K562 (cell line): ENCODE measurements around the gene LRRC8A. TPM values are rescaled to one million over a fixed set of nuclear protein-coding genes. Genes with fewer than 3 reads are reported as not detected.

Source experiments
- ARHGAP35 ChIP-seq: fragments of 450-650 bp; IDR thresholded peaks from 2 replicates; pipeline ENCODE4 v1.6.1; 2018; ENCODE audit not compliant: partially characterized antibody
- CAMTA2 ChIP-seq: fragments of 250-450 bp; sonication (Bioruptor Pico); conservative IDR thresholded peaks from 2 replicates; pipeline ENCODE4 v1.5.1; 2022
- CLOCK ChIP-seq: fragments of 250-450 bp; sonication (Bioruptor Pico); IDR thresholded peaks from 2 replicates; pipeline ENCODE4 v1.4.0; 2020; ENCODE audit warnings: mild to moderate bottlenecking, moderate library complexity, borderline replicate concordance
- DDX20 ChIP-seq: fragments of 450-650 bp; IDR thresholded peaks from 2 replicates; pipeline ENCODE4 v1.6.1; 2016; ENCODE audit warnings: missing genetic modification characterization, low read depth, mild to moderate bottlenecking, missing compliant biosample characterization, moderate library complexity
- FOS ChIP-seq: IDR thresholded peaks from 3 replicates; pipeline ENCODE4 v1.6.1; 2011; ENCODE audit not compliant: insufficient read length; ENCODE audit errors: extremely low read depth
- GATAD2B ChIP-seq: fragments of 450-650 bp; IDR thresholded peaks from 2 replicates; pipeline ENCODE4 v1.6.1; 2017; ENCODE audit warnings: mild to moderate bottlenecking, borderline replicate concordance
- HMG20B ChIP-seq: fragments of 250-450 bp; sonication (Bioruptor Pico); IDR thresholded peaks from 2 replicates; pipeline ENCODE4 v1.5.0; 2021; ENCODE audit warnings: mild to moderate bottlenecking
- IFI16 ChIP-seq: fragments of 250-450 bp; sonication (Bioruptor Pico); IDR thresholded peaks from 2 replicates; pipeline ENCODE4 v2.1.2; 2022; ENCODE audit warnings: mild to moderate bottlenecking, inconsistent platforms
- IRF1 ChIP-seq: sonication (generic); formaldehyde crosslinking; IDR thresholded peaks from 2 replicates; pipeline ENCODE4 v1.8.0; 2022; ENCODE audit warnings: missing genetic modification reagents, mild to moderate bottlenecking, borderline replicate concordance
- MCM3 ChIP-seq: fragments of 450-650 bp; IDR thresholded peaks from 2 replicates; pipeline ENCODE4 v1.6.1; 2016
- MXI1 ChIP-seq: IDR thresholded peaks from 2 replicates; pipeline ENCODE4 v1.6.1; 2011; ENCODE audit warnings: low read depth, mild to moderate bottlenecking, improper control_type of control experiment, low read length
- POLR3A ChIP-seq: IDR thresholded peaks from 2 replicates; pipeline ENCODE4 v1.6.1; 2011; ENCODE audit warnings: borderline replicate concordance, mild to moderate bottlenecking, moderate library complexity; ENCODE audit not compliant: insufficient read length, insufficient read depth; ENCODE audit errors: extremely low read depth
- SMARCA5 ChIP-seq: fragments of 450-650 bp; IDR thresholded peaks from 2 replicates; pipeline ENCODE4 v1.6.1; 2016
- SMC3 ChIP-seq: conservative IDR thresholded peaks from 2 replicates; pipeline ENCODE4 v1.6.1; 2011; ENCODE audit warnings: low read depth, low read length, improper control_type of control experiment; ENCODE audit not compliant: insufficient read depth
- THRA ChIP-seq: fragments of 450-650 bp; IDR thresholded peaks from 2 replicates; pipeline ENCODE4 v1.6.1; 2017; ENCODE audit warnings: mild to moderate bottlenecking, moderate library complexity
- ZBTB26 ChIP-seq: fragments of 450-650 bp; formaldehyde crosslinking; IDR thresholded peaks from 2 replicates; pipeline ENCODE4 v1.4.0; 2022; ENCODE audit warnings: missing genetic modification characterization
- ZBTB33 ChIP-seq: sonication (generic); formaldehyde crosslinking; IDR thresholded peaks from 2 replicates; pipeline ENCODE4 v1.8.1; 2023; ENCODE audit warnings: mild to moderate bottlenecking, missing genetic modification reagents
- ZNF133 ChIP-seq: fragments of 250-450 bp; sonication (Bioruptor Pico); IDR thresholded peaks from 2 replicates; pipeline ENCODE4 v1.4.0; 2020; ENCODE audit warnings: mild to moderate bottlenecking
- ZNF134 ChIP-seq: fragments of 250-450 bp; sonication (Bioruptor Pico); conservative IDR thresholded peaks from 2 replicates; pipeline ENCODE4 v1.4.0; 2020
- ZNF143 ChIP-seq: sonication (generic); formaldehyde crosslinking; IDR thresholded peaks from 2 replicates; pipeline ENCODE4 v1.9.0; 2022; ENCODE audit warnings: mild to moderate bottlenecking, missing genetic modification reagents
- ZNF695 ChIP-seq: fragments of 450-650 bp; formaldehyde crosslinking; IDR thresholded peaks from 2 replicates; pipeline ENCODE4 v1.4.0; 2020; ENCODE audit warnings: mild to moderate bottlenecking, moderate library complexity
- polyA plus RNA-seq, 8 experiments: library from polyadenylated mRNA; depleted of rRNA in 4 of 8; stranded (reverse) in 5 of 8; unstranded in 3 of 8; fragments of >200 nt; fragmentation: Nextera tagmentation in 2 of 8; fragmentation: Illumina TruSeq in 1 of 8; extraction: Ambion mirVana in 2 of 8; extraction: Trizol in 1 of 8; gene quantifications; 2 replicates each; pipeline versions ENCODE4 v1.2.1 to v1.2.3, GENCODE V29; 2011 to 2014; ENCODE audit warnings: inconsistent platforms in 1 of 8, missing spikeins in 1 of 8
- total RNA-seq, 7 experiments: library from RNA; depleted of rRNA in 6 of 7; stranded (reverse); fragments of >200 nt in 6 of 7; fragmentation: Illumina TruSeq in 2 of 7; extraction: Trizol in 2 of 7; gene quantifications; 2 replicates each; pipeline versions ENCODE4 v1.2.1 to v1.2.3, GENCODE V29; 2011 to 2021; ENCODE audit warnings: low replicate concordance in 1 of 7

Gene LRRC8A
- total and polyA plus RNA-seq, 9 of the 15 experiments (the other 6 are each of a cell fraction or from before 2014, with no cell fraction given) = 2.9 to 24.7 (median 8.9) TPM

GRCh38 chr9:128881884-128882676 is at the start of gene LRRC8A, which contains the start of gene KYAT1 (continued):
- no peak for TF ChIP-seq MXI1
- TF ChIP-seq ZNF143 = no peak
- TF ChIP-seq ZBTB33 (CRISPR knock-in tag) = no peak
- TF ChIP-seq IFI16 = no peak
- no peak for TF ChIP-seq ZNF133 (CRISPR knock-in tag)
- no peak for TF ChIP-seq IRF1 (CRISPR knock-in tag)
- TF ChIP-seq CLOCK (CRISPR knock-in tag) = no peak
- TF ChIP-seq ZNF695 = no peak
- TF ChIP-seq ZBTB26 = no peak
- TF ChIP-seq CAMTA2 (CRISPR knock-in tag) = no peak
- no peak for TF ChIP-seq THRA
- TF ChIP-seq FOS = no peak
- TF ChIP-seq POLR3A = no peak
- no peak for TF ChIP-seq MCM3
- no peak; the same call in 1 of the 2 replicates for TF ChIP-seq GATAD2B
- no peak for TF ChIP-seq HMG20B (CRISPR knock-in tag)
- TF ChIP-seq DDX20 = no peak
- TF ChIP-seq ARHGAP35 = no peak
- TF ChIP-seq ZNF134 (CRISPR knock-in tag) = no peak
- no peak for TF ChIP-seq SMARCA5
- TF ChIP-seq SMC3 = no peak
